Activated gamma-delta T cell (primary cell): ENCODE measurements around the gene MAPK8.
"Not testable (repeated sequence)": the region's sequence is repeated elsewhere in the genome, so short reads cannot be mapped to it uniquely, and the experiment has no call there.

ENCODE experiments used
- DNase-seq: peaks from one replicate; lab custom pipeline; 2025; lab: John Stamatoyannopoulos, UW

Gene MAPK8

DNA sequence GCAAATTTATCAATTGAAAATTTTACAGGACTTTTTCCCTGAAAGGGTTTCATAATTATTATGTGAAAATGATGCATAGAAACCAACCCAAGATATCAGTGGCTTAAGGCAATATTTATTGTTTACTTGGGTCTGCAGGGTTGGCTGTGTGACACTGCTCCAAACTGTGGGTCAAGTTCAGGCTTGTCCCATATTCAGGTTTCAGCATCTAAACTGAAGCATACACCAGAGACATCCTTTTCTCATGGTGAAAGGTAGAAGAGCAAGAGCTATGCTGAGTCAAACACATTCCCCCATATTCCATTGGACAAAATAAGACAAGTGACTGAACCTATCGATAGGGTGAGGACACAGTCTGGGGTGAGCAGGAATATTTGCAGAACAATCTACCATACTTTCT, 110.9 kb downstream of the MAPK8 start:
- no peak for DNase-seq

DNA sequence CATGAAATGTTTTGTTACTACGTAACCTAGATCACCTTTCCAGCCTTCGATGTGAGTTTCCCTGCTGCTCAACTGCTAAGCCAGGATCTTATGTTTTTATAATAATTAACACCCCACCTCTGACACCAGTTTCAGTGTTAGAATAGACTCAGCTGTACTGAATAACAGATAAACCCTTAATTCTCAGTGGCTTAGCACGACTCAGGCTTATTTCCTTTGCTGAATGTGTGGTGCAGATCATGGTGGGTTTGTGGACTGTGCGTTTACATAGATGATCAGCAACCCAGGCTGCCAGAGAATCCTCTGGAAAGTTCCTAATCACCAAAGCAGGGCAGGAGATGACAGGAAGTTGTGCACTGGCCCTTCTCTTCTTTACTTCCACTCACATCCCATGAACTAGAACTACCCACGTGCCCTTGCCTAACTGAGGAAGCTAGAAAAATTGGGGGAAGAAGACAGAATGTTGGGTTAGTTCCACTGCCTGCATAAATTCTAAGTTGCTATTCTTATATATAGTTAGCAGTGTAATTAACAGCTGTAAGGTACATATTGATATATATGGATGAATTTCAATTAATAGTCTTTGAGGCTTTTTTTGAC, 111.8 kb downstream of the MAPK8 start:
- DNase-seq: no peak

DNA sequence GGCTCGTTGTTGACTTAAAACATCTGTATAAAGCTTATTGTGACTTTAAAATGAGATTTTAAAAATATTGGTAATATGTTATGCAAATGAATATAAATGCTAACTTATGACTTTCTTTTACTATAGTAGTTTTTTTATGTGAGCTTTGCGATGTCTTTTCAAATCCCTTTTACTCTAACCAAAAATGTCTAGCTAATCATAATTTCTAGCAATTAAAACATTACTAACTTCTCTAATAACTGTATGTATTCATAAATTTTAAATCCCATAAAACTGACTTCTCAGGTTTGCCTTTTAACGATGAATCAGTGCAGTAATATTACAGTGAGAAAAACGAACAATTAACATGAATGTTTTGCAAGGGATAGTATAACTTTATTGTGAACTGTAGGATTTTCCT, 113.2 kb downstream of the MAPK8 start:
- no peak for DNase-seq

DNA sequence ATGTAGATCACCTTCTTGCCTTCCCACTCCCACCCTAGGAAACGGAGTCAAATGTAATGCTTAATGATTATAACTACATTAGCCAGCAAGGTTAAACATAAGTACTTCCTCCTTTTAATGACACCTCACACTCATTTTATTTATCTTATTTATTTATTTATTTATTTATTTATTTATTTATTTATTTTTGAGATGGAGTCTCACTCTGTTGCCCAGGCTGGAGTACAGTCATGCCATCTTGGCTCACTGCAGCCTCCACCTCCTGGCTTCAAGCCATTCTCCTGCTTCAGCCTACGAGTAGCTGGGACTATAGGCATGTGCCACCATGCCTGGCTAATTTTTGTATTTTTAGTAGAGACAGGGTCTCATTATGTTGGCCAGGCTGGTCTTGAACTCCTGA, 115.4 kb downstream of the MAPK8 start:
- not testable (repeated sequence) for DNase-seq

DNA sequence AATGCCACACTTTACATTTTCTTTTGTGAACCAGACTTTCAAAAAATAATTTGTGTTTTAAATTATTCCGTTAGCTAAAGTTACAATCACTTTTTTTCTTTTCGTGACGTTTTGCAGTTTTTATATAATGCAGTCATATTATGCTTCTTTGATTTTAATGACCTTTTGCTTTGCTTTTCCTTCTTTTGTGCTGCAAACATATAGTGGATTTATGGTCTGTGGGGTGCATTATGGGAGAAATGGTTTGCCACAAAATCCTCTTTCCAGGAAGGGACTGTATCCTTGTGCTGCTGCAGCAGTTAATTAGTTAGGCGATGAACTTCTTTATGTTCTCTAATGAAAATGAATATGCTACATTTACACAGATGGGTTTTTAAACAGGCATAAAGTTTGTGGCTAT, 117.4 kb downstream of the MAPK8 start:
- no peak for DNase-seq

DNA sequence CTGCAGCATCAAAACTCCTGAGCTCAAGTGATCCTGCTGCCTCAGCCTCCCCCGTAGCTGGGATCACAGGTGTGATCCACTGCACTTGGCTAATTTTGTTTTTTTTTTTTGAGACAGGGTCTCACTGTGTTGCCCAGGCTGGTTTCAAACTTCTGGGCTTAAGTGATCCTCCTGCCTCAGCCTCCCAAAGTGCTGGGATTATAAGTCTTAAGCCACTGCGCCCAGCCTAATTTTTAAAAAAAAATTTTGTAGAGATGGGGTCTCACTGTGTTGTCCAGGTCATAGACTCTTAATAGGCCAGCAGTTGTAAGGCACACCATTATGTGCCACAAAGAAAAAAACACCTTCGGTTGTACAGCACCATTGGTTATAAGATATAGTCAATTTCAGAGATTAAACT, 122.4 kb downstream of the MAPK8 start:
- no peak for DNase-seq

DNA sequence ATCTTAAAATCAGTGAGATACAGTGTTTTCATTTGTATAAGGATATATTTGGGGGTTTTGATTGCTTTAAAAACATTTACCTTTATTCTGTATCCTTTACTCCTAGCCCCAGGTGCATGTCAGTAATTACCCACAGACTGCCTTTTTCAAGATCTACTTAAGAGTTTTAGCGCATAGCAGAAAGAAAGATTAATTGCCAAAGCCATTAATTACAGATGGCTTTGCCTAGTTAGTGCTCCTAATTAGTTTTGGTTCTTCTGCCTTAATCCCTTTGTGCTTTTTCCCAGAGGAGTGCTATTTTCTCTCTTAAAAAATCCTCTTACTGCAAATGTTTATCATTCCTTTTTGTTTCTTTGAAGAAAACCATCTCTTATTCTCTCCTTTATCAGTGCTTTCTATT, 122.8 kb downstream of the MAPK8 start:
- no peak for DNase-seq

DNA sequence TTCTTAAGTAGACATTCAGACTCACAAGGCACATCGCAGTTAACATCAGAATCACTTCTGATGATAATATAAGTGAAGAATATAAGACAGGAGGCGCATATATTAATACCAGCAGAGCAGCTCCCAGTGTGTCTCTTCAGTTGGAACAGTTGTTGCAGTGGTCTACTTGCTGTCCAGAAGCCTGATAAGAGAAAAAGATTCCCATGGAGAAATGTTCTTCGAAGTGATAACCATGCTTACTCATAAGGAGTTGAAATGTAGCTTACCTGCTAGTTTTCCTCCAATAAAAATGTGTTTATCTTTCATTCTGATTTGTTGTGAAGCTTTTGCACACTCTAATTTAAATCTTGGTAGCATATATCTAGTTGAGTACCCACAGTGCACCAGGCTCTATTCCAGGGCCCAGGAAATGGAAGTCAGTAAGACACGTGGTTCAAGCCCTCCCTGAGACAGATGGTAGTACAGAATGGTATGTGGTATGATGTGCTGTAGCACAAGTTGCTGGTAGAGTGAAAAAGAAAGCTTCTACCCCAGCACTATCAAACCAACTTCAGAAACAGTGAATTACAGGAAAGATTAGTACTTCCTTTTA, 124.0 kb downstream of the MAPK8 start:
- DNase-seq: no peak

DNA sequence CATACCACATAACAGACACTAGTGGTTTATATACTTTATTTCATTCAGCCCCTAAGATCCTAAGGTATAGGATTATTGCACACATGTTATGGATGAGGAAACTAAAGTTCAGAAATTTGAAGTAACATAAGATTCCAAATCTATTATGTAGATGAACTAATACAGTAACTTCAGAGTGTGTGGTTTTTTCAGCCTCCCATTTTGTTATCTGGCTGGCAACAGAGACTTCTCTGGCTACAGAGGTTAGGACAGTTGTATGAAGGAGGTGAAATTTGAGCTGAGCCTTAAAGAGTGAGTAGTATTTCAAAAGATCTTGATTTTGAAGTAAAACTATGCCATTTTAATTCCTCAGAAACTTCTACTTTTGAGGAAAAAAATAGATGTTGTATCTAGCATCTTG, 125.4 kb downstream of the MAPK8 start:
- DNase-seq: no peak

DNA sequence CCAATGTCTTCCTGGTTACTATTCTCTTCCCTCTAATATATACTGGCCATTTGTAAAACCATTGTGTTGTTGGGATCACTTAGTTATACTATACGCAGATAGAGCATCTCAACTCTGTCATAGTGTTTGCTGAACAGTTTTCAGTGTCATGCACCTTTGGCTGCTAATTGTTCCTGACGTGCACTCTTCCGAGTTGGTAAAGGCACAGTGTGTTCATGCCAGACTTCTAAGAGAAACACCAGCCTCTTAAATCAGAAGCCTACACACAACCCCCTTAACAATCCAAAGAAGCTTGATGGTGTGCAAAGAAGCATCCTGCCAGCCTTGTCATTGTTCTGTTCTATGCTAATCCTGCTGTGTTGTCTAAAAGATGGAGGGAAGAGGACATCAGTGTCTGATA, 131.1 kb downstream of the MAPK8 start:
- no peak for DNase-seq

DNA sequence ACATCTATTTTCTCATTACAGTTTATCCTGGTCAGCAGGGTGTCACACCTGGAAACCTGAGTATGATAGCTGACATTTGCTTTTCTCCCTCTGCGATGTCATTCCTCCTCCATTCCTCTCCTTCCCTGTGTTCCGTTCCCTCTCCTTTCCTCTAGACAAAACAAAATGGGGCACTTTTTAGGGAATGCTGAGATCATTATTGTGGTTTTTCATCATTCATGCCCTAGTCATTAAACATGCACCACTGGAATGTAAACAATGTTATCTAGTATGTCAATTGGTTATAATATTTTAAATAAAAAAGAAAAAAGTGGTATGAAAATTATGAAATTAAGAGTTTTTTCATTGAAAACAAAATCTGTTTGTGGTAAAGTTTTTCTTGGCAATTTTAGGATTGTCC, 132.6 kb downstream of the MAPK8 start:
- no peak for DNase-seq

DNA sequence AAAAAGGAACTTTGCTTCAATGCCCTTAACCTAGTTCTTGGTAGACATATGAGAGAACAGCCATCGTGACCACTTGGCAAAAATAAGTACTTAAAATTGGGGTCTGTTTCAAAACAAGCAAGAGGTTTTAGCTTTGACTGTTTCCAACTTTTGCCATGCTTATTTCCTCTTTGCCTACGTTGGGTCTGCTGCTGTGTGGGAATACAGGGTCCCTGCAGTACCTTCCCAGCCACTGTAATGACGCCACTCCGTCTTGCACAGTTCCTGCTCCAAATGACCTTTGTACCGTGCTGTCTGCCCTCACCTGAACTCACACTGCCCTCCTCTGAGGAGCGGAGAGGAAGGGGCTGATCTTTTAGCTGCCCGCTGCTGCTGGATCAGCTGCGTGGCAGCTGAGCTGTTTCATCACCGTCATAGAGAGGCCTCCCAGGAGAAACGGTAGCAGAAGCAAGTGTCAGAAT, 133.1 kb downstream of the MAPK8 start:
- no peak for DNase-seq

DNA sequence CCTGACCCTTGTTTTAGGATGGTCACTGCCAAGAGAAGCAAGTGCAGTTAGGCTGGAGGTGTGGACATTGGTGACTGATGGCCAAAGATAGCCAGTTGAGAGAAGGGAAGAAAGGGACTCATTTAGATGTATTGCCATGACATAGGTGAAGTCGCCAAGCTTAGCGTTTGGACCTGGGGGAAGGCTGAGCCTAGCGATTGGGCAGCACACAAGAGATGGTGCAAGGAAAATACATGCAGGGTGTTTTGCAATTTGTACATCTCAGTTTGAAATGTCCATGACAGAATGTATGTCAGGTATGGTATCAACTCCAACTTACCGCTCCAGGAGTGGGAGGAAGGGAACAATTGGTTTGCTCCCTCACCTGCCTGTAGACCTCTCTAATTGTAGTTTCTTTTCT, 134.3 kb downstream of the MAPK8 start:
- DNase-seq: no peak

DNA sequence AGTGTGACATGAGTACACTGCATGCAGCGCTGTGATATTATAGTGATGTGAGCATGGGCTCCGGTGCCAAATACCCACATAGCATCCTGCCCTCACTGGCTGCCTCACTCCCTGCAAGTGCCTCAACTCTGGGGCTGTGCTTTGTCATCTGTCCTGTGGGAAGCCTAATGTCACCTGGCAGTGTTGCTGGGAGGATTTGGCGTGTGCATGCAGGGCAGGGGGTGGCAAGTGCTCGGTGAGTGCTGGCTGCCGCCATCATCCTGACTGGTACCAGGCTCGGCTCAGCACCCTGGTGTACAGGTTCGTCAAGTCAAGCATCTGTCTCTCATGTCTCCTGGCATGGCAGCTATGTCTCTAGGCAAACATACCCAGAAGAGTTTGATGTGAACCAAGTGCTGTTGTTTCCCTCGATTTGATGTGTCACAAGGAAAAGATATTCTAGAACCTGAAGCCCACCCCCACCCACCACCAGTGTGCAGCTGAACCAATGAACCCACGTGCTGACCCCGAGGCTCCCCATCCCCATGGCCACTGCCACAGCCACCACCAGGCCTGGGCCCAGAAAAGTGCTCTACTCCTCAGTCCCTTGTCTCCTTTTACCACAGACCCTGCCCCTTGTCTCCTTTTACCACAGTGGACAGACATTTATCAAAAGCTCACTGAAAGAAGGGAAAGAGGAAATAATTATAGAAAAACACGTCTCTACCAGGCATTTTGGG, 135.8 kb downstream of the MAPK8 start:
- DNase-seq: no peak

DNA sequence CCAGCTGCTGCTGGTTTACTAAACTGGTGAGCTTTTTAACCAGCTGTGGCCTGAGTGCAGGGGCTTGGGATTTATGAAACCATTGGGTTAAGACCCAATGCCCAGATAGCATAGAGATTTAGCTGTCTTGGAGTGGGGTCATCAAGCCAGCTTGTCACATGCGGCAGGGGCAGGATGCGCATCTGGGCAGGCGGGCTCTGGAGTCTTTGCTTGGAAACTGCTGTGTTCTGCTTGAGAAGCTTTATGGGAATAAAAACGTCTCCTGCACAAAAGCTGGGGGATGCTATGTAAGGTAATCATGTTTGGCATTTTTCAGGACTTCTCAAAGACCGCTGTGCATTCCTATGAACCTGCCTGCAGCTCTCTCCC, 136.3 kb downstream of the MAPK8 start:
- DNase-seq: no peak

DNA sequence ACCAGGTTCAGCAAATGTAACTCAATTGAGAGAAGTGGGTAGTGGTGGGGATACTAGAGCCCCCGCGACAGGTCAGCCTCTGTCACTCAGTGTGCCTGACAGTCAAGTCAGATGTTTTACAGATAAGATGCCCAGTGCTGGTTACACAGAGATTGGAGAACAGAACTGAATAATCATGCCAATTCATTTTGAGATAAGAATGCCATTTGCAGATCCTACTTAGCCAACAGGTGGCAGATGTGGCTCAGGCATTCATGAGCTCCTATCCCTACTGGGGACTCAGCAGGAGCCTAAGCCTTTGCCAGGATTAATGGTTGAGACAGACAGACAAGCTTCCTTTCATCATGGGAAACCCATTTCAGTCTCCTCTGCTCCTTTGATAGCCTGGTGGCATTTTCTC, 137.8 kb downstream of the MAPK8 start:
- DNase-seq: no peak

DNA sequence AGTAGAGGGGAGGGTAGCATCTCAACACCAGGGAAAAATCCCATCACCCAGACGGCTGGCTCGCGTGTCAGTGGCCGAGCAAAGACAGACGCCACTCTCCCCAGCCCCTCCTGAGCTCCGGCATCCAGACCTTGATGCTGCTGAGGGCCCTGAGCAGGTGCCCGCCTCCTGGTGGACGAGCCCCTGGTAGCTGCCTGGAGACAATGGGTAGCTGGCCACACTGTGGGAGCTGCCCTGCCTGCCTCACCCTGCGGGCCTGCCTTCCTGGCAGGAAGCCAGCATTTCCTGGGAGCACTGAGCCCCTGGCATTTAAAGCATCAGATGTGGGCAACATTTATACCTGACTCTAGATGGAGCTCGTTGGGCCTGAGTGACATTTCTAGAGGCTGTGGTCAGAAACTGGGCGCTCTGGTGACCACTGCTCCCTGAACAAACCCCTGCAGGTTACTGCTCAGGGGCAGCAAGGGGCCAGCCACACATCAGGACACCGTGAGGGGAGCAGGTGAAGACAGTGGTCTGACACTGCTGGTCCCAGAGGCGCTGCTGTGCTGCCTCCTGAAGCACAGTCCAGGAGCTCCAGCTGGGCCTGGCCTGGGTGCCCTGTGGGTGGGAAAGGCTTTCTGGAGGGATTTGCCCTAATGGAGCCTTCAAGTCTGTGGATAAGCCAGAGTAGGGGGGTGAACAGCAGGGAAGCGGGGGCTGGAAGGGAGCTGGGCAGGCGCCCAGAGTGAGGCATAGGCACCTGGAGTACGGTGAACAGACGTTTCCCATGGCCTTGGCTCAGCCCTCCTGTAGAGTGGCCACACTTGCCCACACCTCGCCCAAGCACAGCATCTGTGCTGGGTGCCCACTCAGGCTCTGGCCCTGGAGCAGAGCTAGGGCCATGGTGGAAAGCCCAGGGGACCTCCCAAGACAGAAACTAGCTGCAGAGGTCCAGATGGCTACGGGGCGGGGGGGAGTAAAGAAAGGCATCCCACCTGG, 138.7 kb downstream of the MAPK8 start:
- DNase-seq: no peak

DNA sequence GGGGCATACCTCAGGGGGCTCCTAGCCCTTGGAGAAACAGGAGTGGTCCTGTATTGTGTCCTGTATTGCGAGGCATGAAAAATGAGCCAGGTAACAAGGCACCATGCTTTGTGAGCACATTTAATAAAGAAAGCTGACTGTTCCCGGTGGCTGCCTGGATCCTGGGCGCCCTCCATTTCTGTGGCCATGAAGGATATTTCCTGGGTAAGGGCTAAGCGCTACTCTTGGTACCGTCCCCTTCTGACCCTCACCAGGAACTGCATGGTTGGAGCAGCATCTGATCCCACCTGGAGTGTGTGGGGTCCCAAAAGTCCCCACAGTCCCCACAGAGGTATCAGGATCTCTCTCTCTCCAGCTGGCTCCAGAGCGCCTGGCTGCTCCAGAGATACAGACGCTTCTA, 139.5 kb downstream of the MAPK8 start:
- DNase-seq: no peak

DNA sequence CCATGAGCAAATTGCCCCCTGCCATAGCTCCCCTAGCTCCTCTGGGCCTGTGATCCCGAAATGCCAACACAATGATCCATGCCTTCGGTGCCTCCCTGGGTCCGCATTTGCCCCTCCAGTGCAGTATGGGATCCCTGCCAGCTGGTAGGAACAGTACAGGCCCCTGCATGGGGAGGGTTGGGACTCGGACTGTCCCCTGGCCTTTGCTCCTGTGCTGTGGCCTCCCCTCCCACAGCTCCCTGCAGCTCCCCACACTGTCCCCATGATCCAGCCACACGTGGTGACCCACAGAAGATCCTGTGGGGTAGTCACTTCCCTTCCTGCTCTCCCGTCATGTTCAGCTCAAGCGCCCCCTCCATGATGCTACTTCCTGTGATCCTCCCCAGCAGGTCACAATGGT, 140.3 kb downstream of the MAPK8 start:
- no peak for DNase-seq

DNA sequence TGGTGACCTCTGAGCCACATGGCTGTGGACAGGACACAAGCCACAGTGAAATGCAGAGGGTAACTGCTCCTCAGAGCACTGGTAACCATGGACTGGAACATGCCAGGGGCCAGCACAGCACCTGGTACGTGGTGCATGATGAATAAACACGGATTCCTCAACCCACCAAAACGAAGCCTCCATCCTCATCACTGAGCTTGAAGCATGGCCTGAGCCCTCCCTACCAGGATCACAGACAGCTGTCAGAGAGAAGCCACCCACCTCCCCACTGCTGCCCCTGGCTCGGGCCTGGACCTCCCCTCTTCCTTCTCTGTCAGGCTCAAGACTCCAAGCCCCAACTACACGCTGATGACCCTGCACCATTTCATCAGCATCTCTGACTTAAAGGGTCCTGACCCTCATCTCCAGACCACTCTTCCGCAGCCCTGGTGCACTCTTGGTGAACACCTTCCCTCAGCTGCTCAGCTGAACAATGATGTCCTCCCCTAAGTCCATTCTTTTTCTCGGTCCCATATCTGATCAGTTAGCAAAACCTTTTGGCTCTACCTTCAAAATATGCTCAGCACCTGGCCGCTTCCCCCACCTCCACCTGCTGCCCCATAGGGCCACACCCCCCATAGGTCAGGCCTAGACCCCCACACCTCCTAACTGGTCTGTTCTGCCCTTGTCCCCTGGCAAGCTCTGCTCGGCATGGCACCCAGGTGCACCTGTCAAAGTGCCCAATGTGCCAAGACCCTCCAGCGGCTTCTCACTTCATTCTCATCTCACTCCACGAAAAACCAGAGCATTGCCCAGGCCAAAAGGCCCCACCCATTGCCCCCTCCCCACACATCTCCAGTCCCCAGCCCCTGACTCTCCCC, 141.1 kb downstream of the MAPK8 start:
- DNase-seq: no peak

DNA sequence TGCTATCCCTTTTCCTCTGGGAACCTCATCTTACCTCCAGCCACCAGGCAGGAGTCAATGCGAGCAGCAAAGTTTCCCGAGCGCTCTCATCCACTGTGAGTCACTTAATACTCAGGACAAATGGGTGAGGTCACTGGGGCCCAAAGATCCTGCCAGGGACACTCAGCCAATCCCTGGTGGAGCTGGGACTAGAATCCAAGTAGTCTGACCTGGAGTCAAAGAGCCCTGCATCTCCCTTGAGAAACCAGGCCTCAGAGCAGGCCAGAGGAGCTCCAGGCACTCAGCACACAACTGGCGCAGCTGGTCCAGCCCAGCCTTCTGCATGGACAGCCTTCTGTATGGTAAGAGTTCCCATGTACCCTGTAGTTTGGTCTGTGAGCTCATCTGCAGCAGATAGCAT, 142.3 kb downstream of the MAPK8 start:
- no peak for DNase-seq
